ENCODE results near the gene PAM.
"Not testable (repeated sequence)": the region's sequence is repeated elsewhere in the genome, so short reads cannot be mapped to it uniquely, and the experiment has no call there.

PAM gene

DNA sequence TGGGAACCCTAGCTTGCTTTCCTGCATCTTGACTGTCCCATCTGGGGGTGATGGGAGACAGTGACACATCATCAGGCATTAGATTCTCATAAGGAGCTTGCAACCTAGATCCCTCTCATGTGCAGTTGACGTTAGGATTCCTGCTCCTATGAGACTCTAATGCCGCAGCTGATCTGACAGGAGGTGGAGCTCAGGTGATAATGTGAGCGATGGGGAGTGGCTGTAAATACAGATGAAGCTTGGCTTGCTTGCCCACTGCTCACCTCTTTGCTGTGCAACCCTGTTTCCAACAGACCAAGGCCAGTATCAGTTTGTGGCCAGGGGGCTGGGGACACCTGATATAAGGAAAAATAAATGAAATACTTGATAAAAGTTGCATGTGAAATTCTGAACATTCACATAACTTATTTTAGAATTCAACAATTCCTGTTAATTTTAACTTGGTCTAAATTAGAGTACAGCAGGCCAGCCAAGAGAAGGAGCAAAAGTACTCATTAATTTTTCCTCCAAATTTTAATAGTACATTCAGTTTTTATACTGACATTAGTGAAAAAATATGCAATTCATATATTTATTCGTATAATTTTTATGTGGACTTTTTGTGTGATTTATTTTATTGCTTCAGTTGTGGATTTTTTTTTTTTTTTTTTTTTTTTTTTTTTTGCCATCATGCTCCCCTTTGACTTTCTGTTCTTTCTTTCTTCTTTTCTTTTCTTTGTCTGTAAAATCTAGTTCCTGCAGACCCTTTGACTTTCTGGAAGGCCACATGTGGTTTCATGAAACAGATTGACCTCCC is 11.4 kb downstream of the PAM start:
- no peak overlapping the region for H3K4me3 ChIP-seq (ENCODE audit: low read depth, low read length)
- no peak for DNase-seq (ENCODE audit: low read depth)
- TF ChIP-seq, protein P1, sequence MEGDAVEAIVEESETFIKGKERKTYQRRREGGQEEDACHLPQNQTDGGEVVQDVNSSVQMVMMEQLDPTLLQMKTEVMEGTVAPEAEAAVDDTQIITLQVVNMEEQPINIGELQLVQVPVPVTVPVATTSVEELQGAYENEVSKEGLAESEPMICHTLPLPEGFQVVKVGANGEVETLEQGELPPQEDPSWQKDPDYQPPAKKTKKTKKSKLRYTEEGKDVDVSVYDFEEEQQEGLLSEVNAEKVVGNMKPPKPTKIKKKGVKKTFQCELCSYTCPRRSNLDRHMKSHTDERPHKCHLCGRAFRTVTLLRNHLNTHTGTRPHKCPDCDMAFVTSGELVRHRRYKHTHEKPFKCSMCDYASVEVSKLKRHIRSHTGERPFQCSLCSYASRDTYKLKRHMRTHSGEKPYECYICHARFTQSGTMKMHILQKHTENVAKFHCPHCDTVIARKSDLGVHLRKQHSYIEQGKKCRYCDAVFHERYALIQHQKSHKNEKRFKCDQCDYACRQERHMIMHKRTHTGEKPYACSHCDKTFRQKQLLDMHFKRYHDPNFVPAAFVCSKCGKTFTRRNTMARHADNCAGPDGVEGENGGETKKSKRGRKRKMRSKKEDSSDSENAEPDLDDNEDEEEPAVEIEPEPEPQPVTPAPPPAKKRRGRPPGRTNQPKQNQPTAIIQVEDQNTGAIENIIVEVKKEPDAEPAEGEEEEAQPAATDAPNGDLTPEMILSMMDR (IDR thresholded peaks at IDR 0.05; ENCODE audit: insufficient read depth, low read depth, low read length, missing control alignments) = no peak

DNA sequence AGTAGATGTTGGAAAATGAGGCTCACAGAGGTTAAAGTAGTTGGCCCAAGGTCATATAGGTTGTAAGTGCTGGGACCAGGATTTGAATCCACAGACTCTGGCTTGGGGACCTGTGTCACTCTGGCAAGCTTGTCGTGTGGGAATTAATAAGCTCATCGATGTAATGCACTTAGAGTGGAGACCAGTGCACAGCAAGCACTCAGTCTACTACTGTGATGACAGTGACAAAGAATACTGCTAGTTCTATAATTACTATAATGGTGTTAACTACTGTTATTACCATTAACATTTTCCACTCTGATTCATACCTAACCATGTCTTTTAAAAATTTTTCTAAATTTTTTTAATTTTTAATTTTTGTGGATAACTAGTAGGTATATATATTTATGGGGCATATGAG is 12.8 kb downstream of the PAM start:
- DNase-seq (ENCODE audit: low read depth) = no peak
- TF ChIP-seq, protein P1 (IDR thresholded peaks at IDR 0.05; ENCODE audit: insufficient read depth, low read depth, low read length, missing control alignments) = no peak
- no peak overlapping the region for H3K4me3 ChIP-seq (ENCODE audit: low read depth, low read length)

DNA sequence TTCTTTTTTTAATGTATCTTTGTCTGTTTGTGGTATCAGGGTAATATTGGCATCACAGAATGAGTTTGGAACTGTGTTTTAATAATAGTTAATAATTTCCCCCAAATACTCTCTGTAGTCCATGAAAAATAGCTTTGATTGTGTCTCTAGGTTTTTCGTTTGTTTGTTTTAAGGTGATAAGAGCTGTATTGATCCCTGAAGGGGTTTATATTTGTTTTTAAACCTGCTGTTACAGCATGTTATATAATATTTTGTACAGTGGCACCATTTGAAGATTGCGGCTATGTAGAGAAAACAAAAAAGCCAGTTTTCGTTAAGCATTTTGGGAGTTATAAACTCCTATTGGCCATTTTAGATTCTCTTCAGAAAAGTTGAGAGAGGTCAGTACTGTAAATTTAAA is 15.7 kb downstream of the PAM start:
- TF ChIP-seq, protein P1 (IDR thresholded peaks at IDR 0.05; ENCODE audit: insufficient read depth, low read depth, low read length, missing control alignments) = no peak
- no peak for DNase-seq (ENCODE audit: low read depth)

DNA sequence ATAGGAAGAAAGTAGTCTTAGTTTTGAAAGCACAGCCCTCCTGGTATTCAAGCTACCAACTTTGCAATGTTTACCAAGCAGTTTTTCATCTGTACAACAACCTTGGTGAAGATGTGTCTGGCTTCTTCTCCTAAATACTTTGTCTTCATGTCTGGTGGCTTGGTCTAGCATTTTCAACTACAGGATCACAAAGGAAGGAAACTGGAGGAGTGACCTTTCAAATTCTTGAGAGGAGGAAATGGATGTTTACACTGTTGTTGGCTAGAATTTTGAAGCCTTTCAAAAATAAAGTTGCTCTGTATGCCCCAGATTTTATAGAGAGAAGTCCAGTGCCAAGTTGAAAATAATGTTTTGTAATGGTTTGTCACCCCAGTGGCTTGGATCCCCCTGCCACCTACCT is 16.3 kb downstream of the PAM start:
- no peak for DNase-seq (ENCODE audit: low read depth)
- H3K4me3 ChIP-seq (ENCODE audit: low read depth, low read length) = no peak overlapping the region
- TF ChIP-seq, protein P1 (IDR thresholded peaks at IDR 0.05; ENCODE audit: insufficient read depth, low read depth, low read length, missing control alignments) = no peak

More for the DNA sequence above, 15.7 kb downstream of the PAM start:
- no peak overlapping the region for H3K4me3 ChIP-seq (ENCODE audit: low read depth, low read length)

DNA sequence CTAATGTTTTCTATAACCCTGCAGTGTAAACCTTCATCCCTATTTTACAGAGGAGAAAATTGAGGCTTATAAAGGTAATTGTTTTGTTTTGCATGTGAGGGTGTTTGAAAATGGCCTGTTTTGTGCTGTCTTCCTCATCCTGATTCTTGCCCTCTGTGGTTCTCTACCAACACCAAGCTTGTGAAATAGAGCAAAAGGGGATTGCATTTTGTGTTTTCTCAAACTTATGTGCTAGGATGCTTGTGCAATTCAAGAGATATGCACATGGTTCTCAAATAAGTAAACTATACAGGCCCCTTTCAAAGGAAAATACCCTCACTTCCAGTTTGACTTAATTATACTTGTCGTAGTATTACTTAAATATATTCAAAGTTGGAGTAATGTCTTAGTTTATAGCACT is 17.2 kb downstream of the PAM start:
- TF ChIP-seq, protein P1 (IDR thresholded peaks at IDR 0.05; ENCODE audit: insufficient read depth, low read depth, low read length, missing control alignments) = no peak
- no peak for DNase-seq (ENCODE audit: low read depth)
- H3K4me3 ChIP-seq (ENCODE audit: low read depth, low read length) = no peak overlapping the region

DNA sequence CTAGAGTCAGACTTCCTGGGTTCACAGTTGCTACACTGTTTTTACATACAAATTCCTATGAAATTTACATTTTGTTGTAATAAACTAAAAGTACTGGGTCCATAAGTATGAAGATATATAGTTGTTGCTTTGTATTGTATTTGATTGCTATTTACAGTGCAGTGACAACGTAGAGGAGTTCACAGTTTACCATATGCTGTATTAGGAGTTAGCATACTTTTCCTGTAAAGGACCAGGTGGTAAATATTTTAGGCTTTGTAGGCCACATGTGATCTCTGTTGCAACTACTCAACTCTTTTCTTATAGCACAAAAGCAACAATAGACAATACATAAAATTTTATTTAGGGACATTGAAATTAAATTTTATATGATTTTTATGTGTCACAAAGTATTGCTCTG is 18.0 kb downstream of the PAM start:
- TF ChIP-seq, protein P1 (IDR thresholded peaks at IDR 0.05; ENCODE audit: insufficient read depth, low read depth, low read length, missing control alignments) = no peak
- no peak for DNase-seq (ENCODE audit: low read depth)

DNA sequence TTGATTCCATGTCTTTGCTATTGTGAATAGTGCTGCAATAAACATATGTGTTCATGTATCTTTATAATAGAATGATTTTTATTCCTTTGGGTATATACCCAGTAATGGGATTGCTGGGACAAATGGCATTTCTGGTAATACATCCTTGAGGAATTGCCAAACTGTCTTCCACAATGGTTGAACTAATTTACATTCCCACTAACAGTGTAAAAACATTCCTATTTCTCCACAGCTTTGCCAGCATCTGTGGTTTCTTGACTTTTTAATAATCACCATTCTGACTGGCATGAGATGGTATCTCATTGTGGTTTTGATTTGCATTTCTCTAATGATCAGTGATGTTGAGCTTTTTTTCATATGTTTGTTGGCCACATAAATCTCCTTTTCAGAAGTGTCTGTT is 20.7 kb downstream of the PAM start:
- not testable (repeated sequence) for H3K4me3 ChIP-seq (ENCODE audit: low read depth, low read length); DNase-seq (ENCODE audit: low read depth)

More for the DNA sequence above, 18.0 kb downstream of the PAM start:
- H3K4me3 ChIP-seq (ENCODE audit: low read depth, low read length) = no peak overlapping the region

Measured in GM12865 (cell line).